HL-60 (cell line): ENCODE data around the gene CGB2.
"Not testable (repeated sequence)": the region's sequence is repeated elsewhere in the genome, so short reads cannot be mapped to it uniquely, and the experiment has no call there.

ENCODE experiments used
- DNase-seq, 2 experiments: peaks; one replicate each; pipeline ENCODE4 v3.0.0-alpha.2; 2010 to 2020; ENCODE audit warnings: low read depth in 1 of 2, low spot score in 1 of 2
- H3K27ac ChIP-seq: fragments of 250-450 bp; sonication (Bioruptor Pico); replicated peaks from 2 replicates; pipeline ENCODE4 v1.5.1; 2020; ENCODE audit warnings: mild to moderate bottlenecking, moderate library complexity
- H3K27me3 ChIP-seq: fragments of 250-450 bp; sonication (Bioruptor Pico); 2 replicates; pipeline ENCODE4 v1.5.1; 2021; ENCODE audit warnings: mild to moderate bottlenecking, moderate library complexity; ENCODE audit not compliant: insufficient read depth, poor library complexity, severe bottlenecking
- H3K4me3 ChIP-seq: replicated peaks from 2 replicates; pipeline ENCODE4 v1.5.1; 2011; ENCODE audit warnings: mild to moderate bottlenecking, control low read depth, low read length; ENCODE audit not compliant: insufficient read depth
- GABPA ChIP-seq: IDR thresholded peaks from 2 replicates; pipeline ENCODE4 v1.6.1; 2012; ENCODE audit warnings: low read depth
- POLR2AphosphoS5 ChIP-seq: IDR thresholded peaks from 2 replicates; pipeline ENCODE4 v1.6.1; 2012; ENCODE audit warnings: low read depth
- REST ChIP-seq: IDR thresholded peaks from 2 replicates; pipeline ENCODE4 v1.6.1; 2012; ENCODE audit warnings: low read depth; ENCODE audit not compliant: insufficient replicate concordance
- SPI1 ChIP-seq: IDR thresholded peaks from 2 replicates; pipeline ENCODE4 v1.6.1; 2012; ENCODE audit warnings: low read depth, mild to moderate bottlenecking, borderline replicate concordance
- long read RNA-seq: library from polyadenylated mRNA; unstranded; transcript quantifications from one replicate; pipeline ENCODE4 v2.0.0, GENCODE V29; 2020
- TF ChIP-seq, protein P1 (sequence below): IDR thresholded peaks from one replicate; pipeline ENCODE4 v1.5.1; 2011; ENCODE audit warnings: low read length, control low read depth, inconsistent platforms; ENCODE audit not compliant: insufficient read depth

Gene CGB2
- long read RNA-seq = 0 reads

- not testable (repeated sequence) for H3K27me3 ChIP-seq, H3K4me3 ChIP-seq, H3K27ac ChIP-seq
- DNase-seq = peak in 1 of 2 experiments; percentile 25
These were observed at the start of gene CGB2 for GRCh38 chr19:49031642-49032301. Gene CGB2 (plus strand): TSS chr19:49031890. CDS start chr19:49032096, 206 bp downstream.

GRCh38 chr19:48982280-48982679, 49.4 kb upstream of the CGB2 start:
- DNase-seq = no peak
- TF ChIP-seq POLR2AphosphoS5 (no peak), SPI1 (no peak), GABPA (no peak), REST (no peak)
- TF ChIP-seq, protein P1, sequence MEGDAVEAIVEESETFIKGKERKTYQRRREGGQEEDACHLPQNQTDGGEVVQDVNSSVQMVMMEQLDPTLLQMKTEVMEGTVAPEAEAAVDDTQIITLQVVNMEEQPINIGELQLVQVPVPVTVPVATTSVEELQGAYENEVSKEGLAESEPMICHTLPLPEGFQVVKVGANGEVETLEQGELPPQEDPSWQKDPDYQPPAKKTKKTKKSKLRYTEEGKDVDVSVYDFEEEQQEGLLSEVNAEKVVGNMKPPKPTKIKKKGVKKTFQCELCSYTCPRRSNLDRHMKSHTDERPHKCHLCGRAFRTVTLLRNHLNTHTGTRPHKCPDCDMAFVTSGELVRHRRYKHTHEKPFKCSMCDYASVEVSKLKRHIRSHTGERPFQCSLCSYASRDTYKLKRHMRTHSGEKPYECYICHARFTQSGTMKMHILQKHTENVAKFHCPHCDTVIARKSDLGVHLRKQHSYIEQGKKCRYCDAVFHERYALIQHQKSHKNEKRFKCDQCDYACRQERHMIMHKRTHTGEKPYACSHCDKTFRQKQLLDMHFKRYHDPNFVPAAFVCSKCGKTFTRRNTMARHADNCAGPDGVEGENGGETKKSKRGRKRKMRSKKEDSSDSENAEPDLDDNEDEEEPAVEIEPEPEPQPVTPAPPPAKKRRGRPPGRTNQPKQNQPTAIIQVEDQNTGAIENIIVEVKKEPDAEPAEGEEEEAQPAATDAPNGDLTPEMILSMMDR = no peak
- Histone ChIP-seq H3K27me3 (no peaks in the 10 kb centered on the region), H3K27ac (no peak overlapping the region), H3K4me3 (no peak overlapping the region)

GRCh38 chr19:48985711-48986110, 46.0 kb upstream of the CGB2 start:
- no peak for DNase-seq
- TF ChIP-seq, protein P1 = no peak
- TF ChIP-seq POLR2AphosphoS5 = no peak
- no peak for TF ChIP-seq REST
- TF ChIP-seq SPI1 = no peak
- TF ChIP-seq GABPA = no peak
- Histone ChIP-seq H3K4me3 (no peak overlapping the region), H3K27ac (no peak overlapping the region), H3K27me3 (no peaks in the 10 kb centered on the region)

DNA sequence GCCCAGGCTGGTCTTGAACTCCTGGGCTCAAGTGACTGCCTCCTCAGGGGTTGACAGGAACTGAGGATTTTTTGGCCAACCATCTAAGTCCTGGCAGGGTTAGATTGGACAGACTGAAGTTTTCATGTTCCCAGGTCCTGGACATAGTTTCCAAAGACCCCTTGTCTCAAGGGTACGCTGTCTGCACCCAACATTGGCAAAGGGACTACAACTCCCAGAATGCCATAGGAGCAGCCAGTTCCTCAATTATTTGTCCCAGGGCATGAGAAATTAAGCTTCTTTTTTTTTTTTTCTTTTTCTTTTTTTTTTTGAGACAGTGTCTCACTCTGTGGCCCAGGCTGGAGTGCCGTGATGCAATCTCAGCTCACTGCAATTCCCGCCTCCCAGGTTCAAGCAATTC, 45.5 kb upstream of the CGB2 start:
- Histone ChIP-seq H3K27ac (no peak overlapping the region), H3K27me3 (no peaks in the 10 kb centered on the region), H3K4me3 (no peak overlapping the region)
- TF ChIP-seq SPI1 (peak; percentile 86), REST (no peak)
- no peak for DNase-seq
